HepG2 (cell line): ENCODE results near the gene TMEM80. TPM values are rescaled to one million over a fixed set of nuclear protein-coding genes. Genes with fewer than 3 reads are reported as not detected.

ENCODE experiments used
- ATAC-seq: fragments of 200-7000 bp; cut with Tn5 transposase; 3 replicates; pipeline ENCODE4 v1.9.1; 2020; ENCODE audit warnings: mild to moderate bottlenecking, moderate library complexity
- BruUV-seq: library from RNA; stranded (reverse); fragments of 400-500 nt; replicated peaks from 2 replicates; lab custom pipeline; 2021; lab: Mats Ljungman, UMichigan
- CTCF ChIA-PET: fragments of 300-600 bp; formaldehyde crosslinking; extraction: SDS; loops from one replicate; lab custom pipeline; 2021; ENCODE audit warnings: low total read pairs, inconsistent platforms, low intra/inter-chr PET ratio; lab: Yijun Ruan, JAX
- POLR2A ChIA-PET: fragments of 350-600 bp; sonication (Branson Sonifier 250); formaldehyde crosslinking; loops from one replicate; lab custom pipeline; 2020; ENCODE audit warnings: antibody characterized with exemption, inconsistent platforms; lab: Yijun Ruan, JAX
- DNase-seq: peaks from one replicate; pipeline ENCODE4 v3.0.0-alpha.2; 2015; ENCODE audit warnings: low spot score
- FAIRE-seq: peaks from 3 replicates; lab custom pipeline; 2011; peaks lifted over from hg19 to GRCh38; lab: Jason Lieb, UNC
- H2AFZ ChIP-seq: one replicate; pipeline ENCODE4 v1.6.1; 2011; ENCODE audit warnings: low read length, inconsistent platforms
- H3K27ac ChIP-seq: fragments of 300-600 bp; 3 replicates; pipeline ENCODE4 v1.8.0; 2011; ENCODE audit warnings: mixed run types, mild to moderate bottlenecking, mixed read lengths, low read length, inconsistent platforms; ENCODE audit not compliant: insufficient read depth; ENCODE audit errors: extremely low read length
- H3K27me3 ChIP-seq, 2 experiments: fragments of 200-600 bp in 1 of 2; 2 replicates in 1 of 2; 3 replicates in 1 of 2; pipeline versions ENCODE4 v1.6.0 to v1.8.0; 2011; ENCODE audit warnings: low read length in 2 of 2, mild to moderate bottlenecking in 2 of 2, moderate library complexity in 2 of 2, inconsistent platforms in 1 of 2; ENCODE audit not compliant: insufficient read depth in 2 of 2, control insufficient read depth in 1 of 2
- H3K36me3 ChIP-seq, 2 experiments: fragments of 200-600 bp in 1 of 2; replicated peaks in 1 of 2; 2 replicates in 1 of 2; 3 replicates in 1 of 2; pipeline versions ENCODE4 v1.5.1 to v1.8.0; 2011; ENCODE audit warnings: low read length in 2 of 2, inconsistent platforms in 1 of 2; ENCODE audit not compliant: insufficient read depth in 2 of 2, control insufficient read depth in 1 of 2
- H3K4me1 ChIP-seq: 2 replicates; pipeline ENCODE4 v1.5.1; 2012; ENCODE audit warnings: low read length, inconsistent platforms; ENCODE audit not compliant: insufficient read depth
- H3K4me2 ChIP-seq: 2 replicates; pipeline ENCODE4 v1.6.0; 2011; ENCODE audit warnings: low read depth, low read length, inconsistent platforms
- H3K4me3 ChIP-seq, 3 experiments: fragments of 200-600 bp in 1 of 3; sonication (generic), shearing (Covaris generic) in 1 of 3; replicated peaks in 1 of 3; 2 replicates each; pipeline ENCODE4 v1.5.1; 2011 to 2016; ENCODE audit warnings: low read length in 3 of 3, inconsistent platforms in 2 of 3, low read depth in 2 of 3, mild to moderate bottlenecking in 2 of 3, control low read depth in 1 of 3, mixed read lengths in 1 of 3; ENCODE audit not compliant: insufficient read depth in 1 of 3
- H3K79me2 ChIP-seq: one replicate; pipeline ENCODE4 v1.6.1; 2011; ENCODE audit warnings: low read length, inconsistent platforms; ENCODE audit not compliant: insufficient read depth
- H3K9ac ChIP-seq: 2 replicates; pipeline ENCODE4 v1.6.0; 2011; ENCODE audit warnings: mild to moderate bottlenecking, low read depth, low read length, inconsistent platforms; ENCODE audit not compliant: insufficient read depth
- H3K9me3 ChIP-seq: 2 replicates; pipeline ENCODE4 v1.5.1; 2012; ENCODE audit warnings: mild to moderate bottlenecking, low read length
- H4K20me1 ChIP-seq: 2 replicates; pipeline ENCODE4 v1.6.0; 2011; ENCODE audit warnings: inconsistent platforms, mild to moderate bottlenecking, low read length, moderate library complexity; ENCODE audit not compliant: insufficient read depth
- E2F2 ChIP-seq: sonication (generic); formaldehyde crosslinking; IDR thresholded peaks from 2 replicates; pipeline ENCODE4 v1.4.0; 2020; ENCODE audit warnings: missing genetic modification reagents, borderline replicate concordance
- HINFP ChIP-seq: sonication (generic); formaldehyde crosslinking; IDR thresholded peaks from 2 replicates; pipeline ENCODE4 v1.4.0; 2020; ENCODE audit warnings: low read depth, mild to moderate bottlenecking, missing genetic modification reagents
- HNF4A ChIP-seq: sonication (generic); formaldehyde crosslinking; IDR thresholded peaks from 2 replicates; pipeline ENCODE4 v1.4.0; 2020; ENCODE audit warnings: missing genetic modification reagents
- MYC ChIP-seq: sonication (generic); formaldehyde crosslinking; IDR thresholded peaks from 2 replicates; pipeline ENCODE4 v1.9.0; 2021; ENCODE audit warnings: missing genetic modification reagents, borderline replicate concordance
- MYNN ChIP-seq: sonication (generic); formaldehyde crosslinking; IDR thresholded peaks from 2 replicates; pipeline ENCODE4 v1.4.0; 2020; ENCODE audit warnings: mild to moderate bottlenecking, low read depth, missing genetic modification reagents
- MZF1 ChIP-seq: sonication (generic); formaldehyde crosslinking; IDR thresholded peaks from 2 replicates; pipeline ENCODE4 v1.8.1; 2023; ENCODE audit warnings: mild to moderate bottlenecking, missing genetic modification reagents, borderline replicate concordance
- TCF12 ChIP-seq, 2 experiments: fragments of 450-650 bp in 1 of 2; sonication (generic) in 1 of 2; formaldehyde crosslinking in 1 of 2; IDR thresholded peaks; 2 replicates each; pipeline versions ENCODE4 v1.6.1 to v1.8.0; 2017 to 2022; ENCODE audit warnings: antibody characterized with exemption in 1 of 2, mild to moderate bottlenecking in 1 of 2, missing genetic modification reagents in 1 of 2, moderate library complexity in 1 of 2
- ZNF367 ChIP-seq: sonication (generic); formaldehyde crosslinking; IDR thresholded peaks from 2 replicates; pipeline ENCODE4 v1.4.0; 2020; ENCODE audit warnings: missing genetic modification reagents, borderline replicate concordance
- WGBS: methylation state at CpG from one replicate; pipeline ENCODE4 v1.1.6; 2017; ENCODE audit warnings: low lambda C conversion rate; 5-methylcytosine and 5-hydroxymethylcytosine counted together
- in situ Hi-C: cut with HindIII; loops from 2 replicates; pipeline ENCODE4 v1.10.0; 2017; ENCODE audit warnings: low pct_unique_long_range_greater_than_20kb; ENCODE audit not compliant: extremely low pct_ligation_motif_present
- intact Hi-C: fragments of 100-400 bp; cut with micrococcal nuclease; formaldehyde crosslinking; loops from one replicate; pipeline ENCODE4 v1.10.0; 2022; ENCODE audit not compliant: unreplicated experiment
- polyA plus RNA-seq, 8 experiments: library from polyadenylated mRNA; depleted of rRNA in 3 of 8; stranded (reverse) in 7 of 8; unstranded in 1 of 8; fragments of >200 nt; fragmentation: Illumina TruSeq in 4 of 8; extraction: Trizol in 4 of 8; gene quantifications; 2 replicates each; pipeline versions ENCODE4 v1.2.1 to v1.2.3, GENCODE V29; 2011 to 2016; ENCODE audit warnings: low read depth in 4 of 8, missing spikeins in 1 of 8, mixed read lengths in 1 of 8; ENCODE audit not compliant: insufficient read depth in 1 of 8
- total RNA-seq, 5 experiments: library from RNA; depleted of rRNA; stranded (reverse); fragments of >200 nt; fragmentation: Illumina TruSeq; extraction: Trizol; gene quantifications; 2 replicates each; pipeline ENCODE4 v1.2.3, GENCODE V29; 2016; ENCODE audit warnings: low read depth in 1 of 5
- TF ChIP-seq, protein P1 (sequence below): sonication (generic); formaldehyde crosslinking; IDR thresholded peaks from 2 replicates; pipeline ENCODE4 v1.5.1; 2020; ENCODE audit warnings: mild to moderate bottlenecking, missing genetic modification reagents, borderline replicate concordance
- TF ChIP-seq, protein P2 (sequence below): IDR thresholded peaks from 2 replicates; pipeline ENCODE4 v1.6.1; 2016; ENCODE audit warnings: missing genetic modification reagents, missing compliant biosample characterization

The TMEM80 gene
- total and polyA plus RNA-seq, 2 of the 13 experiments (the other 11 are each of a cell fraction or from before 2014, with no cell fraction given): 5.6 to 17.1 TPM

DNA sequence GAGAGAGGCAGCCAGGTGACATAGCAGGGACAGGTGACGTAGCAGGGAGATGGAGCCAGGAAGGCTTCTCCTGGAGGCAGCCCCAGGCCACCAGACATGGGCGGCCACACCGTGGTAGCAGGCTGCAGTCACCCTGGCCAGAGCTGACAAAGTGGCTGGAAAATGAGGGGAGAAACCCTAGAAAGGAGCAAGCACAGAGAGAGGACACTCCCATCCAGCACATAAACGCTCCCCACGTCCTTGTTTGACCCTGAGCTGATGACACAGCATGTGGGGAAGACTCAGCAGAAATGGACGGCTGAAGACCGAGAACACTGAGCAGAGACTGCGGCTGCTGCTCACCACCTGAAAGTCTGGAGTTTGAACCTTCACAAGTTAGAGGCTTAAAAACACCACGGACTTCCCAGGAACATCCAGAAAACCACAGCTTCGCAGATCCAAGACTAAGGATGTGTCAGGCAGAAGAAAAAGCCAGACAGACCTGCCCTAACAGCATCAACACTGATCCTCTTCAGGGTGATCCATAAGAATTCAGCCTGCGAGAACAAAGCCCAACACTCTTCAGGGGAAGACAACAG, 29.8 kb upstream of the TMEM80 start (continued):
- TF ChIP-seq, protein P1, sequence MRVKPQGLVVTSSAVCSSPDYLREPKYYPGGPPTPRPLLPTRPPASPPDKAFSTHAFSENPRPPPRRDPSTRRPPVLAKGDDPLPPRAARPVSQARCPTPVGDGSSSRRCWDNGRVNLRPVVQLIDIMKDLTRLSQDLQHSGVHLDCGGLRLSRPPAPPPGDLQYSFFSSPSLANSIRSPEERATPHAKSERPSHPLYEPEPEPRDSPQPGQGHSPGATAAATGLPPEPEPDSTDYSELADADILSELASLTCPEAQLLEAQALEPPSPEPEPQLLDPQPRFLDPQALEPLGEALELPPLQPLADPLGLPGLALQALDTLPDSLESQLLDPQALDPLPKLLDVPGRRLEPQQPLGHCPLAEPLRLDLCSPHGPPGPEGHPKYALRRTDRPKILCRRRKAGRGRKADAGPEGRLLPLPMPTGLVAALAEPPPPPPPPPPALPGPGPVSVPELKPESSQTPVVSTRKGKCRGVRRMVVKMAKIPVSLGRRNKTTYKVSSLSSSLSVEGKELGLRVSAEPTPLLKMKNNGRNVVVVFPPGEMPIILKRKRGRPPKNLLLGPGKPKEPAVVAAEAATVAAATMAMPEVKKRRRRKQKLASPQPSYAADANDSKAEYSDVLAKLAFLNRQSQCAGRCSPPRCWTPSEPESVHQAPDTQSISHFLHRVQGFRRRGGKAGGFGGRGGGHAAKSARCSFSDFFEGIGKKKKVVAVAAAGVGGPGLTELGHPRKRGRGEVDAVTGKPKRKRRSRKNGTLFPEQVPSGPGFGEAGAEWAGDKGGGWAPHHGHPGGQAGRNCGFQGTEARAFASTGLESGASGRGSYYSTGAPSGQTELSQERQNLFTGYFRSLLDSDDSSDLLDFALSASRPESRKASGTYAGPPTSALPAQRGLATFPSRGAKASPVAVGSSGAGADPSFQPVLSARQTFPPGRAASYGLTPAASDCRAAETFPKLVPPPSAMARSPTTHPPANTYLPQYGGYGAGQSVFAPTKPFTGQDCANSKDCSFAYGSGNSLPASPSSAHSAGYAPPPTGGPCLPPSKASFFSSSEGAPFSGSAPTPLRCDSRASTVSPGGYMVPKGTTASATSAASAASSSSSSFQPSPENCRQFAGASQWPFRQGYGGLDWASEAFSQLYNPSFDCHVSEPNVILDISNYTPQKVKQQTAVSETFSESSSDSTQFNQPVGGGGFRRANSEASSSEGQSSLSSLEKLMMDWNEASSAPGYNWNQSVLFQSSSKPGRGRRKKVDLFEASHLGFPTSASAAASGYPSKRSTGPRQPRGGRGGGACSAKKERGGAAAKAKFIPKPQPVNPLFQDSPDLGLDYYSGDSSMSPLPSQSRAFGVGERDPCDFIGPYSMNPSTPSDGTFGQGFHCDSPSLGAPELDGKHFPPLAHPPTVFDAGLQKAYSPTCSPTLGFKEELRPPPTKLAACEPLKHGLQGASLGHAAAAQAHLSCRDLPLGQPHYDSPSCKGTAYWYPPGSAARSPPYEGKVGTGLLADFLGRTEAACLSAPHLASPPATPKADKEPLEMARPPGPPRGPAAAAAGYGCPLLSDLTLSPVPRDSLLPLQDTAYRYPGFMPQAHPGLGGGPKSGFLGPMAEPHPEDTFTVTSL (CRISPR knock-in tag): no peak
- no peak for TF ChIP-seq E2F2

DNA sequence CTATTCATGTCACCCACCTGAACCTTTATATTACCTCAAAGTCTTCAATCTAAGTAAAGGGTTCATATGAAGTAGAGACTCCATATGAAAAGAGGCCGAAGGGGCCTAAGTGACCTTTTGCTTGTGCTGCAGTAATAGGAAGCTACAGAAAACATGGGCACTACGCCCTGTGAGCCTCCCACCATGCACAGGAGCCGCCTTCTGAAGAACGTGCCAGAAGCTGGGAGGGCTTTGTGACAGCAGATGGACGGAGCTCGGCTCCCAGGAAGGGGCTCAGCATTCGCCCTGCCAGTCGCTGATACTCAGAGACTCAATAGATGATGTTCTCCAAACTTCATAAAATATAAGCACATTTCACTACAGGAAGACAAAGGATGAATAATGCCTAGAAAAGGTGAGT, 21.8 kb upstream of the TMEM80 start:
- Histone ChIP-seq H2AFZ (no peak overlapping the region), H3K4me1 (no peaks in the 10 kb centered on the region), H3K9ac (no peak overlapping the region), H3K79me2 (no peaks in the 10 kb centered on the region), H3K4me2 (no peak overlapping the region), H3K9me3 (no peaks in the 10 kb centered on the region), H4K20me1 (no peaks in the 10 kb centered on the region), H3K27me3 (no peaks in the 10 kb centered on the region), H3K36me3 (peaks cover 17 to 32% of the 10 kb centered on the region in 2 experiments; a peak in 4 of 5 replicates), H3K4me3 (no peak overlapping the region), H3K27ac (no peak overlapping the region)
- intact Hi-C loops: no loop called here
- WGBS: 100% methylated on average over 8 of the region's 8 CpGs
- POLR2A ChIA-PET: interaction anchor here (2.6 kb wide), 1 partner anchor 22 kb away, joined by 6 read pairs; the partner anchor contains the start of genes DEAF1 and TMEM80
- DNase-seq (no peak), FAIRE-seq (no peak), ATAC-seq (no peak)
- no TSS peak for BruUV-seq
- in situ Hi-C loops: no loop called here
- CTCF ChIA-PET: no interaction called here
- TF ChIP-seq, protein P2, sequence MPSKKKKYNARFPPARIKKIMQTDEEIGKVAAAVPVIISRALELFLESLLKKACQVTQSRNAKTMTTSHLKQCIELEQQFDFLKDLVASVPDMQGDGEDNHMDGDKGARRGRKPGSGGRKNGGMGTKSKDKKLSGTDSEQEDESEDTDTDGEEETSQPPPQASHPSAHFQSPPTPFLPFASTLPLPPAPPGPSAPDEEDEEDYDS (CRISPR knock-in tag): no peak
- TF ChIP-seq HINFP (CRISPR knock-in tag): no peak
- no peak for TF ChIP-seq TCF12 (IDR thresholded peaks at IDR 0.05)
- no peak for TF ChIP-seq TCF12 (CRISPR knock-in tag; IDR thresholded peaks at IDR 0.05)
- TF ChIP-seq MYC: no peak
- no peak for TF ChIP-seq HNF4A (CRISPR knock-in tag)
- no peak for TF ChIP-seq MYNN
- TF ChIP-seq MZF1 (CRISPR knock-in tag): no peak
- TF ChIP-seq ZNF367 (CRISPR knock-in tag): no peak
